GM21367 (cell line): Measurements from ENCODE around the gene VEGFB.
A peak's percentile ranks its signal among the peaks of the same experiment; 100 is the strongest.

ENCODE experiments used
- ATAC-seq: cut with Tn5 transposase; IDR thresholded peaks from one replicate; pipeline ENCODE4 v1.9.1; 2021; ENCODE audit not compliant: unreplicated experiment

The VEGFB gene

DNA sequence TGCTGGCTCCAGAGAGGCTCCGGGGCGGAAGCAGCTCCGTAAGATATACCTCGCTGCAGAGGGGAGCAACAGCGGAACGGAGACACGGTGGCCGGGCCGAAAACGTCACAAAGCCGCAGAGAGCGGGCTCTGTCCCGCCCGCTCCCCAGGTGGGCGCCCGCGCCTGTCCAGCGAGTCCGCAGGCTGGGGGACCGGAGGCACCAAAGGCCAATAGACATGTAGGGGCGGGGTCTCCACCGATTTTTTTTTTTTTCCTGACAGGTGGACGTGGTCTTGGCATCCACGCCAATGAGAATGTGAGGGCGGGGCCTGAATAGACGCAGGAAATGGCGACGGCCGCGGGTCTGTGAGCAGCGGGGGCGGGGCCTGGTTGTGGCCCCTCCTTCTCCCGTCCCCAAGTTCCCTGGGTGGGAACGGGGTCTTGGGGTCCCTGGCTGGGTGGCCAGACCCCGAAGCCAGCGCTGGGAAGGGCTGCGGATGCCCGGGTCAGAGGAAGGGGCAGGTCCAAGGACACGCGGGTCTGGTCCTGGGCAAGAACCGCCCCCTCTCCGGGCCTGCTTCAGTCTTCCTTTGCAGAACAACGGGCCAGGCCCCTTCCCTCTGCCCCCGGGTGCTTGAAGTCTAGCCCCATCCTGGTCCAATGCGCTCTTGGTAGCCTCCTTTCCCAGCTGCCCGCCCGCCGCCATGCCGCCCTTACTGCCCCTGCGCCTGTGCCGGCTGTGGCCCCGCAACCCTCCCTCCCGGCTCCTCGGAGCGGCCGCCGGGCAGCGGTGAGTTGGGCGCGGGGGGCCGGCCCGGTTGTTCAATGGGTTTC lies 4.0 kb upstream of the VEGFB start, which contains the start of gene DNAJC4:
Gene DNAJC4 (plus strand): TSS at position 378 of the 814 bp plus-strand sequence. CDS start 307 bp downstream, at position 685.
- peak; percentile 35 for ATAC-seq

DNA sequence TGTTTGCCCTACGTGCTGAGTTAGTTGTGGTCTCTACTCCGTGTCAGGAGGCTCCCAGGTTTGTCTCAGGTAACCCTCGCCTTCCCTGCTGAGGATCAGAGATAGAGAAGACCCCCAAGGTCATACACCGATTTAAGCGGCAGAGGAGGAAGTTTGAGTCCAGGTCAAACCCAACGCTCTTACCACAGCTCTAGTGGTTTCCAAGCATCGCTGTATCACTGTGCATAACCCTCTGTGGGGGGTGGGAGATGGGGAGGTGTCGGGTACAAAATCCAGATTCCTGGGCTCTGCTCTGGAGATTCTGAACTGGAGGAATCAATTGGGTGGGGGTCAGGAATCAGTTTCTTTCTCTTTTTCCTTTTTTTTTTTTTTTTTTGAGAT lies 3.4 kb upstream of the VEGFB start:
- ATAC-seq = no peak

DNA sequence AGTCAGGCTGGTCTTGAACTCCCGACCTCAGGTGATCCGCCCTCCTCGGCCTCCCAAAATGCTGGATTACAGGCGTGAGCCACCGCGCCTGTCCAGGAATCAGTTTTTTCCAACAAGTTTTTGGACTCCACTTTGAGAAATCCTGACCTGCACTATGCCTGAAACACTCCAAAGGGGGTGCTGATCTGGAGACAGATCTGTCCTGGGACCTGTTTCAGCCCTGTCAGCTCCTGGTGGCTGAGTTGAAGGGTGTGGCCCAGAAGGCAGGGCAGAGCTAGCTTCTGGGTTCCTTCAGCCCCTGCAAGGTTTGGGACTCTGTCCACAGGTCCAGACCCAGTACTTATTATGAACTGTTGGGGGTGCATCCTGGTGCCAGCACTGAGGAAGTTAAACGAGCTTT lies 2.8 kb upstream of the VEGFB start:
- no peak for ATAC-seq

DNA sequence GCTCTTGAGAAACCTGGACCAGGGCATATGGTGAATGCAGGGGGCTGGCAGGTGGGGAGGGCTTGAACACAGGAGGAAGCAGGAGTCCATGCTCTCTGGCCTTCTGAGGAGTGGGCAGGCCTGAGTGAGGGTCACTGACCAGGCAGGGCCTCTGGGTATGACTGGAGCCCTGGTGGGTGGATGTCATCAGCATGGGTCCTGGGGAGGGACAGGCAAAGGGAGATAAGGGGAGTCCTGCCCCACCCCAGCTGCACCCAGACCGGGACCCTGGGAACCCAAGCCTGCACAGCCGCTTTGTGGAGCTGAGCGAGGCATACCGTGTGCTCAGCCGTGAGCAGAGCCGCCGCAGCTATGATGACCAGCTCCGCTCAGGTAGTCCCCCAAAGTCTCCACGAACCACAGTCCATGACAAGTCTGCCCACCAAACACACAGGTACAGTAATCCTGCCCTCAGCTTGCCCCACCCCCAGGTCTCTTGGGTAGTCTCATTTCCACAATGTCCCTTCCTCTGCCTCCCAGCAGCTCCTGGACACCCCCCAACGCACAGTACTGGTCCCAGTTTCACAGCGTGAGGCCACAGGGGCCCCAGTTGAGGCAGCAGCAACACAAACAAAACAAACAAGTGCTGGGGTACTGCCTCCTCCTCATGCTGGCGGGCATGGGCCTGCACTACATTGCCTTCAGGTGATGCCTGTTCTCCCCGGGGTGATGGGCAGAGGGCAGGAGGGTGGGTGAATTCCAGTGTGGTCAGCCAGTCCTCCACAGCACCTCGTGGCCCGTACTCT lies 2.0 kb upstream of the VEGFB start:
- no peak for ATAC-seq

DNA sequence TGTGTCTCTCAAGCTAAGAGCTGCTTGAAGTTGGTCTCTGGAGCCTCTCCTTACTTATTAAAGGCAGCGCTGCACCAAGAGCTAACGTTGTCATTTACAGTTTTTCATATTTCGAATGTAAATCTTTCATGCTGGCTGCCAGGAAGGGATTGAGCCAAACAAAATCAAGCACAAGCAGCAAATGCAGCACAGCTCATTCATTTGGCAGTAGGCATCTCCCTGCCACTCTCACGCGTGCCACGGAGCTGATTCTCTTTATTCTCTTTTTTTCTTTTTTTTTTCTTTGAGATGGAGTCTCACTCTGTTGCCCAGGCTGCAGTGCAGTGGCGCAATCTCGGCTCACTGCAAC lies 1.4 kb upstream of the VEGFB start:
- ATAC-seq = no peak

DNA sequence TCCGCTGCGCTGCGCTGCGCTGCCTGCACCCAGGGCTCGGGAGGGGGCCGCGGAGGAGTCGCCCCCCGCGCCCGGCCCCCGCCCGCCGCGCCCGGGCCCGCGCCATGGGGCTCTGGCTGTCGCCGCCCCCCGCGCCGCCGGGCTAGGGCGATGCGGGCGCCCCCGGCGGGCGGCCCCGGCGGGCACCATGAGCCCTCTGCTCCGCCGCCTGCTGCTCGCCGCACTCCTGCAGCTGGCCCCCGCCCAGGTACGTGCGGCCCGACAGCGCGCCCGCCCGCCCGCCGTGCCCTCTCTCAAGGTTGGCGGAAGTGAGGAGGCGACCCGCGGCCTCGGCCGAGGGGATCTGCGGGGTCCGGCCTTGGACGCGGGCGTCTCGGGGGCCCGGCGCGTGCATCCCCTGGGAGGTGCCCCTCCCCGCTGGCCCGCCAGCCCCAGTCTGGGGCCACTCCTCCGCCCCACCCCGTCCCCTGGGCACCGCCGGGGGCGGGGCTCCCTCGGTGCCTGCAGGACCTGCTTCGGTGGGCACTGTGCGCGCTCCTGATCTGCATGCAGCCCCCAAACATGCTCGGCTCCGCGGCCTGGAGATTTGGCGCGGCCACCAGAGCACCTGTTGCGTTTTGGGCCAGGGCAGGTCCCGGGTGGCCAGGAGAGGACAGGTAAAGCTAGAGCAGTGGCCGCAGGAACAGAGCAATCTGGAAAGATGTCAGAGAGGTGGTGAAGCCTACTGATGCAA lies 429 bp downstream of the VEGFB start:
- ATAC-seq = no peak

DNA sequence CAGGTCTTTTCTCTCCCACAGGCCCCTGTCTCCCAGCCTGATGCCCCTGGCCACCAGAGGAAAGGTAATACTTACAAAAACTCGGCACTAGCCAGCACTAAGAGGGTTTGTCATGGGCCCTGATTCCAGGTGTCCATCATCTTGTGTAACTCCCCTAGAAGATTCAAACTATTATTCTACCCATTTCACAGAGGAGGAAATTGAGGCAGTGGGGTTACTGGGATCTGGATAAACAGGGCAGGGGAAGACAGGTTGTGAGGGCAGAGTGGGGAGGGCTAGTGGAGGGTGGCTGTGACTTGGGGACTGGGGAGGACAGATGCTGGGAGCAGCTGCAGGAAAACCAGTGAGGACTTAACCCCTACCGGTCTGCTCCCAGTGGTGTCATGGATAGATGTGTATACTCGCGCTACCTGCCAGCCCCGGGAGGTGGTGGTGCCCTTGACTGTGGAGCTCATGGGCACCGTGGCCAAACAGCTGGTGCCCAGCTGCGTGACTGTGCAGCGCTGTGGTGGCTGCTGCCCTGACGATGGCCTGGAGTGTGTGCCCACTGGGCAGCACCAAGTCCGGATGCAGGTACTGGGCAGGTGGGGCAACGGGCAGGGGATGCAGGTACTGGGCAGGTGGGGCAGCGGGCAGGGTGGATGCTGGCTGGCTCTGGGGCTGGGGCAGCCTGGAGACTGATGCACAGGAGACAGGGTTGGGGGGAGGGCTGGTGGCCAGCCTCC lies 1.2 kb downstream of the VEGFB start:
- ATAC-seq = no peak

DNA sequence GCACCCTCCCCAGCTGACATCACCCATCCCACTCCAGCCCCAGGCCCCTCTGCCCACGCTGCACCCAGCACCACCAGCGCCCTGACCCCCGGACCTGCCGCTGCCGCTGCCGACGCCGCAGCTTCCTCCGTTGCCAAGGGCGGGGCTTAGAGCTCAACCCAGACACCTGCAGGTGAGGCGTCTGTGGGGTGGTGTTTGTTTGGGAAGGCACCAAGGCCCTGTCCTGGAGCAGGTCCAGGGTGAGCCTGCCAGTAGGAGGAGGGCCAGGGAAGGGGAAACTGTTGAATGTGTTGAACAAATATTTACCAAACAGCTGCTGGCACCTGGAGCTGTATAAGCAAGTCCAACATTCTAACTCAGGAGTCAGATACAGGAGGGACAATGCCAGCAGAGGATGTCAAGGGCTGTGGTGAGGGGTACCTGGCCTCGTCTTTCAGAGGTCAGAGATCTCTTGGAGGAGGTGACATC lies 3.1 kb downstream of the VEGFB start:
- ATAC-seq = no peak

DNA sequence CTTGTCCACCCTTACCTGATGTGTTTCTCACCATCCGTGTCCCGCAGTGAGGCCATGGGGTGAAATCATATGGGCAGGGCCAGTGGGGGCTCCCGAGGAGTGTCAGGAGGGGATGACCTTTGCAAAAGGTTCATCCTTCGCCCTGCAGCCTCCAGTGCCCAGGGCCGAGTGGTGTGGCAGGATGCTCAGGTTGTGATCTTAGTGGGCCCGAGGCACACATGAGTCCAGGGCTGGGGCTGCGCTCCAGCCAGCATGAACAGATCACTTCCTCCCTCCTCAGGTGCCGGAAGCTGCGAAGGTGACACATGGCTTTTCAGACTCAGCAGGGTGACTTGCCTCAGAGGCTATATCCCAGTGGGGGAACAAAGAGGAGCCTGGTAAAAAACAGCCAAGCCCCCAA lies 3.7 kb downstream of the VEGFB start:
- no peak for ATAC-seq

DNA sequence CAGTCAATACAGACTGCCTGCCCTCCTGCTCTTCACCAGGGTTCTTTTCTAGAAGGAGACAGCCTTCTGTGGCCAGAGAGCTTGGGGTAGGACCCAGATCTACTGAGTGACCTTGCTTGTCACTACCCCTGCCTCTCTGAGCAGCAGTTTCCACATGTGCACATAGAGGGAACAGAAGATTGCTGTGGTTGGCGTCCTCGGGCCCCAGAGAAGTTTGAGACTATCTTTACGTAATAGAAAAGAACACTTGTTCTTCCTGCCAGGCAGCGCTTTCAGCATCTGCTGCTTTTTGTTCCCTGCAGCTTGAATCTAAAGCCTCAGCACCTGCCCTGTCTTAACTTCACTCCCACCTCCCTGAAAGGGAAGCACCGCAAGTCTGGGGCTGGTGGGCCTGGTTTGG lies 4.6 kb downstream of the VEGFB start:
- ATAC-seq = no peak

DNA sequence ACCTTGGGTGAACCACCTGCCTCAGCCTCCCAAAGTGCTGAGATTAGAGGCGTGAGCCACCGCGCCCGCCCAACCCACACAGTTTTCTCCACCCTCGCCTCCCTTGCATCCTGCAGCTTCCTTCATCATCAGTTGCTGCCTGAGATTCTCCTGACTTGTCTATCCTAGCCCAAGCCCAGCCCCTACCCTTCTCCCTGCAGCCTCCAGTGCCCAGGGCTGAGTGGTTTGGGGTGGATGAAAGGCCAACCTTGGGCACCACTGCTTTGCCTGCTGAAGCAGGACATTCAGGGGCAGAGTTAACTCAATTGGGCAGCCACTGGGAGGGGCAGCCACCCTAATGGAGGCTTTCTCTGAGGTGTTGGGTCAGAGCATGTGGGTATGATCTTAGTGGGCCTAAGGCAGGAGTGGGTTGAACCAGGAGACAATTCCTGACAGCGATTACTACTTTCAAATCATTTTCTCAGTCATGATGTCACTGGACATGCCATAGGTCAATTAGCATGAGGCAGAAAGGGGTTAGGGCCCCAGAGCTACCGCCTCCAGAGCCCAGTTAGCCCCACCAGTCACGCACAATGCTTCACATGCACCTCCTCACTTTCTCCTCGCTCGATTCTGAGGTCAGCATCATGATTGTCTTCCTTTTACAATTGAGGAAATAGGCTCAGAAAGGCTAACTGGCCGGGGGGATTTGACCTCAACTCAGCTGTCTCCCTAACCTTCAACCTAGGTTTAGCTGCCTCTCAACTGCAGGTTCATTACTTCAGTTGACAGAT lies 5.5 kb downstream of the VEGFB start:
- no peak for ATAC-seq

DNA sequence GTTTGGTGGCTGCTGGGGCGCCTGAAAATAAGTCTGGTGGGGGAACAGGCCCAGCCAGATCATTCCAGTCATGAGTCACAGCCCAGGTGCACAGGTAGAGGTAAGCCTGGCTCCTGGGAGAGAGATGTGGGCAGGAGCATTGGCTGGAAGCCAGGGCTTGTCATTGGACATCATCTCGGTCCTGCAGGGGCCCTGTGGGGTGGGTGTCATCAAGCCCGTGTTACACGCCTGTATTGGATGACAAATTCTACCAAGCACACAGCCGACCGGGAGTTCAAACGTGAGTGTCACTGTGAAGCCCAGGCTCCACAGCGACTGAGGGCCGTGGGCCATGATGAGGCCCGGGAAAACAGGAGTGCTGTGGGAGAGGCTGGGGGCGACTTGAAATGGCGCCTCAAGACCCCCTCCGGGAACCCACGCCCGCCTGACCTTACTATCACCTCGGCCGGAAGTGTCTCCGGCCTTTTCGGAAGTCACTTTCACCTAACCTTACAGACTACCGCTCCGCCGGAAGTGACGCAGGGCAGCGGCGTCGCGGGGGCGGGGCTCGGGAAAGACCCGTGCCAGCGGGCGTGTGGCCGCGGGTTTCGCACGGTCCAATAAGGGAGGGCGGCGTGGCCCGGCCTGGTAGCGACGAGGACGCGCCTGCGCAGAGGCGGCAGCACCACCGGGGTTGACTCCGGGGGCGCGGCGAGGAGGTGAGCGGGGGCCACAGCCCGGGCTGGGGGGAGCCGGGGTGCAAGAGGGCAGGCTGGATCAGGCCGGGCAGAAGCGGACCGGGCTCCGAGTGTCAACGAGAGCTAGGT lies 6.3 kb downstream of the VEGFB start, which contains the start of gene FKBP2:
Gene FKBP2 (plus strand): TSS at position 661 of the 806 bp plus-strand sequence. CDS start 1,293 bp downstream, outside the sequence.
- peak; percentile 33 for ATAC-seq

DNA sequence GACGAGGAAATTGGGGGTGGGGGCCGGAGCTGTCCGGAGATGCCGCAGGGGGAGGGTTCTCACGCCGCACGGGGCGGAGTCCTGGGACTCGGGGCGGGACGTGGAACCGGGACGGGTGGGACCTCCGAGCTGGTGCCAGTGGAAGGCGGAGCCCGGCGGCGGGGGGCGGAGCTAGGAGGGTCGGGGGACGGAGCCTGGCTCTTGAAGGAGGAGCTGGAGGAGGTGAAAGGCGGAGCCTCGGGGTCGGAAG lies 6.8 kb downstream of the VEGFB start:
- no peak for ATAC-seq

DNA sequence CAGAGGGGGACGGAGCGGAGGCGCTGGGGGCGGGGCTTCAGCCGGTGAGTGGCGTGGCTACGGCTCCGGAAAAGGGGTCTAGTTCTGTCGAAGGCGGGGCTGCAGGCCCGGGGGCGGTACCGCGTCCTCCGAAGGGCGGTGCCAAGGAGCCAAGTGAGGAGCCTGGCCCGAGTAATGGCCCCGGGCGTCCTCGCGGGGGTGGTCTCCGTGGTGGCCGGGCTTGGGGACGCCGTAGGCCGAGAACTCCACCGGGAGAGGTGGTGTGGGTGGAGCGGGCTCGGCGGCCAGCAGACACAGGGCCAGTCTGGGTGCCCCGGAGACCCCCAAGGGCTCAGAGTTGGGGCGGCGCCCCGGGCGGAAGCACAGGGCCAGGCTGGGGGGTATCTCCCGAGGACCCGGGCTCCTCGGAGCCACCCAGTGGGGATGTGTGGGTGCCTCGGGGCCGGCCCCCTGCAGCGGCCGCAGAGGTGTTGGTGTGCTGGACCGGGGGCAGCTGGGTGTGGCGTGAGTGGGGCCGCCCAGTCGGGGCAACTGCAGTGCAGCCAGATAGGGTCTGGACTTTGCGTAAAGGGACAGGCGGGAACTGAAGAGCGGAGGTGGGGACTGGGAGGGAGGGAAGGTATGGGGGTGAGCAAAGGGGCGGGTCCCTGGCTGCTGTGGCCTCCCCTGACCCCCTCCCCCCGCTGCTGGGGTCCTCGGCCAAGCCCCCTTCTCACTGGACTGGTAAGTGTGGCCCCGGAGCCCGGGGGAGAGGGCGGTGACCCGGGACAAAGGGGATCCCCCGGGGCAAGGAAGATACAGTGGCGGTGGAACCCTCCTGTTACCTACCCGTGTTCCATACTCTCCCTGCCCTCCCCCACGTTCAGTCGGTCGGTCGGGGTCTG lies 7.3 kb downstream of the VEGFB start:
- peak; percentile 47 for ATAC-seq

DNA sequence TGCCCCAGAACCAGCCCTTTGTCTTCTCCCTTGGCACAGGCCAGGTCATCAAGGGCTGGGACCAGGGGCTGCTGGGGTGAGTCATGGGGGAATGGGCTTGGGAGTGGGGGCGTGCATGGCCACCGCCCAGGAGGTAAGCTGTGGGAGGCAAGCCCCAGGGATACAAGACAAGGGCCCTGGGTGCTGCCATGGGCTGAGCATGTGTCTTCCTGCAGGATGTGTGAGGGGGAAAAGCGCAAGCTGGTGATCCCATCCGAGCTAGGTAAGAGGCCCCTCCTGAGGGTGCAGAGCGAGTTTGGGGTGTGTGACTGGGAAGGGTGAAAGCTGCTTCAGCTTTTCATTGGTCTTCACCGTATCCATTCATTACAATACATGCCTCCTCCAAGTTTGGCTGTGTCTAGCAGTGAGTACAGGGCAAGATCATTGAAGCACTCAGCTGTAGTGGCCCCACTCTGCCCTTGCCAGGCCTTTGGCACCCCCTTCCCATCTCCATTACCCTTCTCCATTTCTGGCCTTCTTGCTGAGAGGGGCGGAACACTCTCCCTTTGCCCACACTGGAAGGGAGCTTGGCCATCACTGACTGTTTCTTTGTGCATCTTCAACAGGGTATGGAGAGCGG lies 9.0 kb downstream of the VEGFB start:
- ATAC-seq = no peak

DNA sequence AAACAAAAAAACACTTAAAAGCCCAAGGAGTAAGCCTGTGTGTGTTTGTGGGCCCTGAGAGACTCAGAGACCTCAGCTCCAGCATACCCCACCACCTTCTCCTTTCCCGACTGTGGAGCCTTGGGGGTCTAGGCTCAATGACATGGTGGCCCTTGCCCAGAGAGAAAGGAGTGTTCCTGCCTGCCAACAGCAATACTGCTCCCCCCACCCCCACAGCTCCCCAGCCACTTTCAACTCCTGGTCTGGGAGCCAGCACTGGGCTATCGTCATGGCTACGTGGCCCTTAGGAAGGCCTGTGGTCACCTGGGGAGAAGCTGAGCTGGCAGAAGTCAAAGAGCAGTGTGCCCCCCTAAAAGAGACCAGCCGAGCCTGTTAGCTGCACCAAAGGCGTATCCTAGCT lies 9.7 kb downstream of the VEGFB start:
- no peak for ATAC-seq

DNA sequence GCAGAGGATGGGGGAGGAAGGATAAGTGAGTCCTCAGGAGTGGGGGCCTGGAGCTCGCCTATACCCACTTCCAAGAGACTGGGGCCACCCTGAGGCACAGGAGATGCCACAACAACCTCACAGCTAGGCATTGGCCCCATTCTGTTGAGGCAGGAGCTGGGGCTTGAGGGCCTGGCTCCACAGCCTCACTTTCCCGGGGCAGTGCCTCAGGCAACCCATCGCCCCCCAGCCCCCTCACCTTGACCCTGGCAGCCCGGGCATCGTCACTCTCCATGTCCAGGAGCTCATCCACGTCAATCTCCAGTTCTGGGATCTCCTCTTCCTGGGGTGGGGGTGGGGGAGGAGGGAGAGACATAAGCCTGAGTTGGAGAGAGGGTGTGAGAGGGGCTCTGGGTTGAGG lies 10.6 kb downstream of the VEGFB start:
- no peak for ATAC-seq

DNA sequence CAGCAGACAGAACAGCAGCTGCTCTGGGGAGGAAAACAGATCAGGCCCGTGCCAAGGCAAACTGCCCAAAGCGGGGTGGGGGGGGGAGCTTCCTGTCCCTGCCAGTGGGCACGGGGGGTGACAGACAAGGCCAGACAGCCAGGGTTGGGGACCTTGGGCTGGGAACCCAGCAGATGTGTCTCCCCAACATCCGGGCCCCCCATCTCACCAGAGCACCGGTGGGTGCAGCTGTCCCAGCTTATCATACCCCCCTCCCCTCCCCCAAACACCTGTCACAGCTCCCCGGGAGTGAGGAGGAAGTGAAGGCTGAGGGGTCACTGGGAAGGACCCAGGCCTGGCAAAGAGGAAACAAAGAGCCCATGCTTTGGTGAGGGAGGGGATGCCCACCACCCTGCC lies 11.0 kb downstream of the VEGFB start:
- no peak for ATAC-seq
